ENCODE measurements around the gene RPS6KA5.
"Not testable (repeated sequence)": the region's sequence is repeated elsewhere in the genome, so short reads cannot be mapped to it uniquely, and the experiment has no call there.

RPS6KA5 gene

GRCh38 chr14:91065266-91065665, 4.8 kb upstream of the RPS6KA5 start:
- no peak for DNase-seq

- no peak for DNase-seq
Measured at GRCh38 chr14:91063119-91063518, 2.7 kb upstream of the RPS6KA5 start.

GRCh38 chr14:91062600-91062999, 2.2 kb upstream of the RPS6KA5 start:
- DNase-seq = no peak

DNA sequence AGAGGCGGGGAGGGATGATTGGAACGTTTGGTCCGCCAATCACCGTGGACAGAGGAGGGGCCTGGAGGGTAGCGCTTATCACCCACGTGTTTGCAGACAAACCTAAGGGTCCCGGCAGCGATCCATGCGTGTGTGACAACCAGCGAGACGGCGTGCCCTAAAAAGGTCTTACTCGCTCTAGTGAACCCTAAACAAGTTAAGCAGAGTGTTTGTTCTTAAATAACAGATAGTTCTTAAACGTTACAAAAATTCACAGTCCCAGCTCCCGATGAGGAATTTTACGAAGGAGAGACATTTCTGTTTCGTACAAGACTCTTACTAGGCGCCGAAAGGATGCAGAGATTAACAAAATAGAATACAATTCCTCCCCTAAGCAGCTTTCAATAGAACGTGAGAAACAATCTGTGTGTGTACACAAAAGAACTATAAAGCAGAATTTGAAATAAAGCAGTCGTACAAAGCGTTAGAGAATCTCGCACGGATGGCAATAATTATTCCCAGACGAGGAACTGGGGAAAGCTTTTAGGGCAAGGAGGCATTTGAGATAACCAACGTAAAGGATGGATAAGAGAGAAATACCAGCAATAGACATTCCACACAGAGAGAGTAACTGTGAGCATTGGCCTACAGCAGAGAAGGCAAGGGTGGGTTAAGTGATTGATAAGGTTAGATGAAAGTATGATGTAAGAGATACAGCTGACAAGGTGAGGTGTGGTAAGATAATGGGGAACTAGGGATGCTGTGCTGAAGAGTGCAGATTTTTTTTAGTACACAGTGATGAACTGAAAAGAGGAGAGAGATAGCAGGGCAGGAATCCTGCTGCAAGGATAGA, 831 bp upstream of the RPS6KA5 start:
- DNase-seq = no peak

DNA sequence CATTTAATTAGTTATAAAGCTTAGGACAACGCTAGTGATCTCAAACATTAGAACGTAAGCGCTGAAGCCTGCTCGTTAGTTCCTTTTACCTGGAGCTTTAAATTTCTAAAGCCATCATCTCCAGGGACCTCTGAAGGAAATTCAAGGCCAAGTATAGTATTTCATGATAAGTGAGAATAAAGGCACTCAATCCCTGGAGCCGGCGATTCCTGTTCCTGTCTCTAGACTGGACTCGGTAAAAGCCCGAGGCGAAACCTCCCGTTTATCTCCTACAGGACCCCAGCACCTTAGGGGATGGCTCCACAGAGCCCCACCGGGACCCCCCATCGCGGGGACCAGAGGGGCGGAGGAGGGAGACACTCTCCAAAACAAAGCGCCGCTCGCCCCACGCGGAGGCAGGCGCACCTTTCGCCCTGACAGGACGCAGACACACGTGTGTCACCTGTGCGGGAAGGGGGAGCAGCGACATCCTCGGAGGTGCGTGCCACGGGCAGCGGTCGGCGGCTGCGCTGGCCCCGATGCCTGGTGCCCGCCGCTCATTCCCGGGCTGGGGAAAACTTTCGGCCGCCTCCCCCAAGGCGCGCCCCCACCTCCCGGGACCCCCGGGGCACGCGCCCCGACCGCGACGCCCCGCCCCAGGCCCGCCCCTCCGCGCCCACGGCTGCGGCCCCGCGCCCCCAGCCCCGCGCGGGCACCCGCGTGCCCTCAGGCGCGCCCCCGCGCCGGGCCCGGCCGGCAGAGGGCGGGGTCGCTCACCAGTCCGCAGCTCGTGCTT, 678 bp downstream of the RPS6KA5 start:
- DNase-seq = peak; percentile 38 to 54

DNA sequence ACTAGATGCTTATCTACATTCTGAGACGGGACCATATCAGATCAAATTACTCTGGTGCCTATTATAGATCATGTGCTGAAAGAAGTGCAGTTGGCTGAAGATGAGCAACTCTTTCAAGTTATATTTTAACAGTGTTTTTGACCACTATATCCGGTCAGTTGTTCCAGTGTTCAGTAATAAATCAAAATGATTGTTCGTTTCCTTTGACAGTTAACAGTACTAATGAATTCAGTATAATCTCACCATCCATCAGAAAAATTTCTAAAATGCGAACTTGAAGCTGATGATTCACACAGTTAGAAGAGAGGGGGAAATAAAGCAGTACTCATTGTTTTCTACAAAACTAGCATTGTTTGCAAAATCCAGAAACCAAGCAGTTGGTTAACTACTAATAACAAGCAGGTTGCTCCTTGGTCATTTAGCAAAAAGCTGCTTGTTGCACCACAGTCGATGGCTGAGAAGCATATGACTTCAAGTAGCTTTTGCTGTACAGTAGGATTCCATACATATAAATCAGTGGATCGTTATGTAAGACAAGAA, 2.3 kb downstream of the RPS6KA5 start:
- DNase-seq = no peak

DNA sequence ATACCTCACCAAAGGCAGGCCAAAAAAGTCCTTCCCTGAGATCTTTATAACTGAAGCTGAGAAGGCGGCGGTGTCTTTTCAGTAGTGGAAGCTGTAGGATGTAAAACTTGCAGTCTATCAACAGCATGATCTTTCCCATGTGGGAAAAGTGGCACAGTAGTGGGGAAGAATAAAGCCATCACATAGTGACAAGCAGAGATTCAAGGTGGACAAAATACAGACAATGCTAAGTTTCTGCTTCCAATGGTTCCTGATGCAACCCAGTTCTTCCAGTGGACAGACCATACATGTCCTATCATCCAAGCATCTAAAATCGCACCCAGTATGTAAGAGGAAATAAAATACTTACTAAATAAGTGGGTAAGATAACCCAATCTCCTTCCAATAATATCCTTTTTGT, 4.1 kb downstream of the RPS6KA5 start:
- DNase-seq = no peak

DNA sequence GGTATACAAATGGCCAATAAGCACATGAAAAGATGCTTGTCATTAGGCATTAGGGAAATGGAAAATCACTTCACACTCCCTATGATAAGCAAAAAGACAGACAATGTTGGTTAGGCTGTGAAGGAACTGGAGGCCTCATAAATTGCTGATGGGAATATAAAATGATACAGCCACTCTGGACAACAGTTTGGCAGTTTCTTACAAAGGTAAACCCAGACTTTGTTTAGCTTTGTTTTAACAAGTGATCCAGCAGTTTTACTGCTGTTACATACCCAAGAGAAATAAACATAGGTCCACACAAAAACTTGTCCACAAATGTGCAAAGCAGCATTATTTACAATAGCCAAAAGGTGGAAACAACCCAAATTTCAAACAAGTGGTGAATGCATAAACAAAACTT, 5.4 kb downstream of the RPS6KA5 start:
- DNase-seq = no peak

DNA sequence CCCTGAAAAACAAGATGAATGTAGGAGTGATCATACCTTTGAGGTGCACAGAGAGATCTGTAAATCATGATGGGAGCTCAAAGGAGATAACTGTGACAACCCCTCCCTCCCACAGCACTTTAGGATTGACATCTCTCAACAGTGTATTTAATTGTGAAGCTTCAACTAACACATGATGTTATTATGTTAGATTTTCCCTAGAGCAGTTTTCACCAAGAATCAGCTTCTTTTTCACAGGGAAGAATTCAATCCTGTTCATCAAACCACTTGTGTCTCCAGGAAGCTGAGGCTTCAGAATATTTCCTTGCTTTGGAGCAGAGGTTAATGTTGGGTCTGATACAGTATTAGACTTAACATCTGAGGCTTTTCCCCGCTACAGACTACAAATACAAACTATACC, 11.8 kb downstream of the RPS6KA5 start:
- no peak for DNase-seq

DNA sequence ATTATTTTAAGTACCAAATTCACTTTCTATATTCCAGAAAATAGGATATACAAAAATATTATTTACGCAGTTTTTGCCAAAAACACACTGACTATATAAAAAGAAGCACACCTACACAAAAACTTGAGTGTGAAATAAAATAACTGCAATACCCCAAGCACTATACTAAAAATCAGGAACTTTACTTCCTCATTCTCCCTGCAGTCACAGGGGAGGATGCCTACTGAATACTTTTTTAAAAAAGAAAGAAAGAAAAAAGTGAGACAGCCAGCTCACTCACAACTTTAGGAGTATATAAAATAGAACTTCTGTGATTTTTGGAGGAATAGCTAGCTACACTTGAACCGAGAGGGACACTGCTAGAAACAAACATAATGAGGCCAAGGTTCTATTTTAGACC, 12.2 kb downstream of the RPS6KA5 start:
- no peak for DNase-seq

GRCh38 chr14:91047174-91047753, 13.2 kb downstream of the RPS6KA5 start:
- DNase-seq = no peak

- DNase-seq = no peak
Measured at GRCh38 chr14:91046488-91047072, 13.9 kb downstream of the RPS6KA5 start.

DNA sequence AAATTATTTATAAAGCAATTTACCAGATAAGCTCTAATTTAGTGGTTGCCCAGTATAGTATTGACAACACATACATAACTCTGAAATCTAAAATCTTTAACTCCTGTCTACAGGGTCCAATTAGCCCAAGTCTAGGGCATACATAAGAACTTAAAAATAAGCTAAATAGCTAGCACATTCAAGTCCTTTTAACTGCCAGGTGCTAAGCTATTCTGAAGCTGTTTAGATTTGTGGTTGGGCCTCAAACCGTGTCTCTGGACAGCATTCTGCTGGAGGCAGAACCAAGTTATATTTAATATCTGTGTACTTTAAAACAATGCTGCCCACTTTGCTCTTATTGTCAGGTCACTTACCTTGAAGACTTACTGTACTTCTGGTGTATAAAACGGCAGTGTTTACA, 19.0 kb downstream of the RPS6KA5 start:
- DNase-seq = no peak

- no peak for DNase-seq
Measured at GRCh38 chr14:91040545-91040944, 19.9 kb downstream of the RPS6KA5 start.

DNA sequence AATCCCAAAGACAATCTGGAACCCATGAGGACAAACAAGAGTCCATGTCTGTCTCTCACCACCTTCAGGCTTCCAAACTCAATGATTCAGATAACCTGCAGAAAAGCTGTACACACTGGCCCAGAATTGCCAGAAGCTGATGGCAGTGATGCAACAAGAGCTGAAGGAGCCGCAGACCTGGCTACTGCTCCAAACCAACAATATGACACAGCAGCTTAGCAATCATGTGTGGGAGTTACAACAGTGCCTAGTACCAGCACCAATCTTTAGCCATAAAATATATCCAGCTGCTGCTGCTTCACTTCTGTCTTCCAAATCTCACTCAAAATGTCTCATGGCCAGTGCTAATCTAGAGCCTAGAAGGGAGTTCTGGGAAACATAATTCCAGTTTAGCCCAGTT, 22.0 kb downstream of the RPS6KA5 start:
- DNase-seq = no peak

GRCh38 chr14:91036741-91037469, 23.5 kb downstream of the RPS6KA5 start:
- DNase-seq = peak in 1 of 2 experiments; percentile 27

GRCh38 chr14:91035855-91036254, 24.6 kb downstream of the RPS6KA5 start:
- DNase-seq = no peak

DNA sequence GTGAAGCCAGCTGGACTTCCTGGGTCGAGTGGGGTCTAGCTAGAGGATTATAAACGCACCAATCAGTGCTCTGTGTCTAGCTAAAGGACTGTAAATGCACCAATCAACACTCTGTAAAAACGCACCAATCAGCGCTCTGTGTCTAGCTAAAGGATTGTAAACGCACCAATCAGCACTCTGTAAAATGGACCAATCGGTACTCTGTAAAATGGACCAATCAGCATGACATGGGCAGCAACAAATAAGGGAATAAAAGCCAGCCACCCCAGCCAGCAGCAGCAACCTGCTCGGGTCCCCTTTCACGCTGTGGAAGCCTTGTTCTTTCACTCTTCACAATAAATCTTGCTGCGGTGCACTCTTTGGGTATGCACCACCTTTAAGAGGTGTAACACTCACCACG, 26.1 kb downstream of the RPS6KA5 start:
- not testable (repeated sequence) for DNase-seq

DNA sequence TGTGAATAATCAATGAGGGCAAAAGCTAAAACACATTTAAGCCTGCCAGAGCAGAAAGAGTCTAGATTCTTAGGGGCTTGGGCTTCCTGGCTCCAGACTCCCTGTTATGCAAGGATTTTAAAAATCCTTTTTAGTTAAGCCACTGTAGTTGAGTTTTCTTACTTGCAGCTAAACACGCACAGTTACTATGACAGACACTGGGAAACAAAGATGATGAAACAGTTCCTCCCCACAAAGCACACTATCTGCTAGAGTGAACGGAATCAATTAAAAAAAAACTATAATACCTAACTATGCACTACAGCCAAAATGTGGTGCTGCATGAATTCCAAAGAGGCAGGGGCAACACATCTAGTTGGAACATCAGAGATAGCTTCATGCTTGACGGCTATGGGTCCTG, 28.2 kb downstream of the RPS6KA5 start:
- DNase-seq = no peak

- no peak for DNase-seq
Measured at GRCh38 chr14:91031666-91032065, 28.8 kb downstream of the RPS6KA5 start.

GRCh38 chr14:91029456-91030217, 30.8 kb downstream of the RPS6KA5 start:
- DNase-seq = no peak

DNA sequence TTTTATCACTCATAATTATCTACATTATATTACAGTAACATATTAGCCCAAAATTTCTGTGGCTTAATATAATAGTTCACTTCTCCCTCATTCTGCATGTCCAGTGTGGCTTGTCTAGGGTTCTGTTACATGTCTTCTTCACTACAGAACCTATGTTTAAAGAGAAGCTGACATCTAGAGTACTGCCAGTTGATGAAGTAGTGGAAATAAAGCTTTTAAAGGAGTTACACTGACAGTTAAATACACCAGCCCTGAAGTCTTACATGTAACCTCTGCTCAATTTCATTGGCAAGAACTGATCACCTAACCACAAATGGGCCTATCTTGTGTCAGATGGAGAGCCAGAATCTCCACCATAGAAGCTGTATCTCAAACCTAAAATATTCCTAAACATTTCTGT, 32.9 kb downstream of the RPS6KA5 start:
- no peak for DNase-seq
